ENCODE measurements around the gene MCM7. TPM values are rescaled to one million over a fixed set of nuclear protein-coding genes. Genes with fewer than 3 reads are reported as not detected.

MCM7 gene
- total and polyA plus RNA-seq, 2 of the 13 experiments (the other 11 are each of a cell fraction or from before 2014, with no cell fraction given) = 84.5 to 214 TPM

DNA sequence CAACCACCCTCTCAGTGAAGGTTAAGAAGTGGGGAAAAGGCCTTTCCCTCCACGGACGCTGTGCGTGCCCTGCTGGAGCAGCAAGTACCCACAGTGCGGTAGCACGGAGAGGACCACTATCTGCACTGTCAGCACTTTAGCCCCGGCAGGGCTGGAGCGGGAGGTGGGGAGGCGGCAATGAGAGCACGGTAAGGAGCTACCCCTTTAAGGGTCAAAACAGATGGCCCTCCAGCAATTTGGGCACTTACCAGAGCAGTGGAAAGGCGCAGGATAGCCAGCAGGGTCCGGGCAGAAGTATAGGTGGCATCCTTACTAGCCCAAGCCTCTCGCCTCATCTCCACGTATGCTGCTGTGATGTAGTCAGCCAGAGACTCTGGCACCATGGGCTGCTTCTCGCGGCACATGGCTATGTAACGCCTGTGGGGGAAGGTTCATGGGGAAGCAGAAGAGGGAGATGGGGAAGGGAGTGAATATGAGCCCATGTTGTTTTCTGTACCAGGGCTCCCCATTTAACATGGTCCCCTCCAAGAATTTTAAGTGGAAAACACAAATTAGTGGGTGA is 7.2 kb downstream of the MCM7 start (continued):
- no peak for TF ChIP-seq ZNF607 (CRISPR knock-in tag; IDR thresholded peaks at IDR 0.05; ENCODE audit: borderline replicate concordance)
- TF ChIP-seq SATB2 (CRISPR knock-in tag; IDR thresholded peaks at IDR 0.05) = no peak
- TF ChIP-seq SCMH1 (CRISPR knock-in tag; IDR thresholded peaks at IDR 0.05; ENCODE audit: borderline replicate concordance) = no peak
- no peak for TF ChIP-seq NCOA2 (CRISPR knock-in tag; IDR thresholded peaks at IDR 0.05)
- TF ChIP-seq TP53 (CRISPR knock-in tag; conservative IDR thresholded peaks at IDR 0.05) = no peak

DNA sequence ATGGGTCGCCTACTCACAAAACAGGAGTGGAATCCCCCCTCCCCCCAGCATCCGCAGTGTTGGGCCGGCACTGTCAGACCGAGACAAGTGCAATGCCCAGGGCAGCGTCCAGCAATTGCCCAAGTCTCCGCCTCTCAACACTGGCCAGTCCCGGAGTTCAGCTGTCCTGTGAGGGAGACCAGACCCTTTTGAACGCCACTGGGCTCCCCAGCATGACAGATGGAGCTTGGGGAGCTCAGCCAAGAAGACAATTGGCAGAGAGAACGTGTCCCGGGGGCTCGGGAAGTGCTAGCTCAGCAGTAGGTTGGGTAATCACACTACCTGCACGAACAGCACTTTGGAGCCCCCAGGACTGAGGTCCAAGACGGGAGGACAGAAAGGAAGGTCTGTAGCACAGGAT is 7.7 kb downstream of the MCM7 start:
- H3K36me3 ChIP-seq (replicated peaks in 1 of 2; ENCODE audit: control insufficient read depth in 1 of 2, insufficient read depth in 2 of 2, low read length in 2 of 2) = peaks cover 51 to 80% of the 10 kb centered on the region in 2 experiments
- intact Hi-C loops (cut with micrococcal nuclease; ENCODE audit: unreplicated experiment) (no loop called here), in situ Hi-C loops (cut with HindIII; ENCODE audit: extremely low pct_ligation_motif_present, low pct_unique_long_range_greater_than_20kb) (no loop called here)
- H3K27me3 ChIP-seq (ENCODE audit: control insufficient read depth in 1 of 2, insufficient read depth in 2 of 2, low read length in 2 of 2) = no peaks in the 10 kb centered on the region; a peak in 1 of 5 replicates
- no peak overlapping the region for H2AFZ ChIP-seq (ENCODE audit: low read length)
- FAIRE-seq = no peak
- H3K4me2 ChIP-seq (ENCODE audit: low read depth, low read length) = no peak overlapping the region
- no peak for DNase-seq (ENCODE audit: low spot score)
- 96% methylated on average over 9 of the region's 13 CpGs for WGBS (ENCODE audit: low lambda C conversion rate)
- H3K27ac ChIP-seq (ENCODE audit: extremely low read length, insufficient read depth, low read length) = peak overlapping the region; percentile 26
- H3K79me2 ChIP-seq (ENCODE audit: insufficient read depth, low read length) = peaks cover 12% of the 10 kb centered on the region
- ChIA-PET POLR2A (interaction anchor here (4.3 kb wide), 1 partner anchor 8 kb away, joined by 33 read pairs; the partner anchor contains the start of genes AP4M1 and MCM7), CTCF (ENCODE audit: low intra/inter-chr PET ratio, low total read pairs) (no interaction called here)
- H3K4me1 ChIP-seq (ENCODE audit: insufficient read depth, low read length) = peaks cover 31% of the 10 kb centered on the region
- no peak overlapping the region for H3K9ac ChIP-seq (ENCODE audit: insufficient read depth, low read depth, low read length)
- ATAC-seq = no peak
- no peaks in the 10 kb centered on the region for H4K20me1 ChIP-seq (ENCODE audit: insufficient read depth, low read length)
- no peak overlapping the region for H3K4me3 ChIP-seq (replicated peaks in 1 of 3; ENCODE audit: insufficient read depth in 1 of 3, low read depth in 2 of 3, low read length in 3 of 3)
- H3K9me3 ChIP-seq (ENCODE audit: low read length) = no peaks in the 10 kb centered on the region
- no TSS peak for BruUV-seq (replicated peaks)
- TF ChIP-seq, protein P1, sequence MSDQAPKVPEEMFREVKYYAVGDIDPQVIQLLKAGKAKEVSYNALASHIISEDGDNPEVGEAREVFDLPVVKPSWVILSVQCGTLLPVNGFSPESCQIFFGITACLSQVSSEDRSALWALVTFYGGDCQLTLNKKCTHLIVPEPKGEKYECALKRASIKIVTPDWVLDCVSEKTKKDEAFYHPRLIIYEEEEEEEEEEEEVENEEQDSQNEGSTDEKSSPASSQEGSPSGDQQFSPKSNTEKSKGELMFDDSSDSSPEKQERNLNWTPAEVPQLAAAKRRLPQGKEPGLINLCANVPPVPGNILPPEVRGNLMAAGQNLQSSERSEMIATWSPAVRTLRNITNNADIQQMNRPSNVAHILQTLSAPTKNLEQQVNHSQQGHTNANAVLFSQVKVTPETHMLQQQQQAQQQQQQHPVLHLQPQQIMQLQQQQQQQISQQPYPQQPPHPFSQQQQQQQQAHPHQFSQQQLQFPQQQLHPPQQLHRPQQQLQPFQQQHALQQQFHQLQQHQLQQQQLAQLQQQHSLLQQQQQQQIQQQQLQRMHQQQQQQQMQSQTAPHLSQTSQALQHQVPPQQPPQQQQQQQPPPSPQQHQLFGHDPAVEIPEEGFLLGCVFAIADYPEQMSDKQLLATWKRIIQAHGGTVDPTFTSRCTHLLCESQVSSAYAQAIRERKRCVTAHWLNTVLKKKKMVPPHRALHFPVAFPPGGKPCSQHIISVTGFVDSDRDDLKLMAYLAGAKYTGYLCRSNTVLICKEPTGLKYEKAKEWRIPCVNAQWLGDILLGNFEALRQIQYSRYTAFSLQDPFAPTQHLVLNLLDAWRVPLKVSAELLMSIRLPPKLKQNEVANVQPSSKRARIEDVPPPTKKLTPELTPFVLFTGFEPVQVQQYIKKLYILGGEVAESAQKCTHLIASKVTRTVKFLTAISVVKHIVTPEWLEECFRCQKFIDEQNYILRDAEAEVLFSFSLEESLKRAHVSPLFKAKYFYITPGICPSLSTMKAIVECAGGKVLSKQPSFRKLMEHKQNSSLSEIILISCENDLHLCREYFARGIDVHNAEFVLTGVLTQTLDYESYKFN (CRISPR knock-in tag; conservative IDR thresholded peaks at IDR 0.05) = no peak
- TF ChIP-seq, protein P2, sequence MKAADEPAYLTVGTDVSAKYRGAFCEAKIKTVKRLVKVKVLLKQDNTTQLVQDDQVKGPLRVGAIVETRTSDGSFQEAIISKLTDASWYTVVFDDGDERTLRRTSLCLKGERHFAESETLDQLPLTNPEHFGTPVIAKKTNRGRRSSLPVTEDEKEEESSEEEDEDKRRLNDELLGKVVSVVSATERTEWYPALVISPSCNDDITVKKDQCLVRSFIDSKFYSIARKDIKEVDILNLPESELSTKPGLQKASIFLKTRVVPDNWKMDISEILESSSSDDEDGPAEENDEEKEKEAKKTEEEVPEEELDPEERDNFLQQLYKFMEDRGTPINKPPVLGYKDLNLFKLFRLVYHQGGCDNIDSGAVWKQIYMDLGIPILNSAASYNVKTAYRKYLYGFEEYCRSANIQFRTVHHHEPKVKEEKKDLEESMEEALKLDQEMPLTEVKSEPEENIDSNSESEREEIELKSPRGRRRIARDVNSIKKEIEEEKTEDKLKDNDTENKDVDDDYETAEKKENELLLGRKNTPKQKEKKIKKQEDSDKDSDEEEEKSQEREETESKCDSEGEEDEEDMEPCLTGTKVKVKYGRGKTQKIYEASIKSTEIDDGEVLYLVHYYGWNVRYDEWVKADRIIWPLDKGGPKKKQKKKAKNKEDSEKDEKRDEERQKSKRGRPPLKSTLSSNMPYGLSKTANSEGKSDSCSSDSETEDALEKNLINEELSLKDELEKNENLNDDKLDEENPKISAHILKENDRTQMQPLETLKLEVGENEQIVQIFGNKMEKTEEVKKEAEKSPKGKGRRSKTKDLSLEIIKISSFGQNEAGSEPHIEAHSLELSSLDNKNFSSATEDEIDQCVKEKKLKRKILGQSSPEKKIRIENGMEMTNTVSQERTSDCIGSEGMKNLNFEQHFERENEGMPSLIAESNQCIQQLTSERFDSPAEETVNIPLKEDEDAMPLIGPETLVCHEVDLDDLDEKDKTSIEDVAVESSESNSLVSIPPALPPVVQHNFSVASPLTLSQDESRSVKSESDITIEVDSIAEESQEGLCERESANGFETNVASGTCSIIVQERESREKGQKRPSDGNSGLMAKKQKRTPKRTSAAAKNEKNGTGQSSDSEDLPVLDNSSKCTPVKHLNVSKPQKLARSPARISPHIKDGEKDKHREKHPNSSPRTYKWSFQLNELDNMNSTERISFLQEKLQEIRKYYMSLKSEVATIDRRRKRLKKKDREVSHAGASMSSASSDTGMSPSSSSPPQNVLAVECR (CRISPR knock-in tag; IDR thresholded peaks at IDR 0.05; ENCODE audit: borderline replicate concordance) = peak; percentile 27; the same call in 1 of the 2 replicates
- TF ChIP-seq, protein P3, sequence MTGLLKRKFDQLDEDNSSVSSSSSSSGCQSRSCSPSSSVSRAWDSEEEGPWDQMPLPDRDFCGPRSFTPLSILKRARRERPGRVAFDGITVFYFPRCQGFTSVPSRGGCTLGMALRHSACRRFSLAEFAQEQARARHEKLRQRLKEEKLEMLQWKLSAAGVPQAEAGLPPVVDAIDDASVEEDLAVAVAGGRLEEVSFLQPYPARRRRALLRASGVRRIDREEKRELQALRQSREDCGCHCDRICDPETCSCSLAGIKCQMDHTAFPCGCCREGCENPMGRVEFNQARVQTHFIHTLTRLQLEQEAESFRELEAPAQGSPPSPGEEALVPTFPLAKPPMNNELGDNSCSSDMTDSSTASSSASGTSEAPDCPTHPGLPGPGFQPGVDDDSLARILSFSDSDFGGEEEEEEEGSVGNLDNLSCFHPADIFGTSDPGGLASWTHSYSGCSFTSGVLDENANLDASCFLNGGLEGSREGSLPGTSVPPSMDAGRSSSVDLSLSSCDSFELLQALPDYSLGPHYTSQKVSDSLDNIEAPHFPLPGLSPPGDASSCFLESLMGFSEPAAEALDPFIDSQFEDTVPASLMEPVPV (CRISPR knock-in tag; IDR thresholded peaks at IDR 0.05) = no peak
- TF ChIP-seq SMARCE1 (IDR thresholded peaks at IDR 0.05; ENCODE audit: borderline replicate concordance) = no peak
- no peak for TF ChIP-seq ZNF737 (CRISPR knock-in tag; IDR thresholded peaks at IDR 0.05; ENCODE audit: borderline replicate concordance)
- TF ChIP-seq ZNF329 (CRISPR knock-in tag; IDR thresholded peaks at IDR 0.05; ENCODE audit: low read depth) = no peak
- peak; percentile 16; the same call in 1 of the 2 replicates for TF ChIP-seq RBFOX2 (IDR thresholded peaks at IDR 0.05; ENCODE audit: low read depth, low read length)

All from HepG2 (cell line).